NB4 (cell line): ENCODE results near the gene CHCHD1.

Source experiments
- DNase-seq: peaks from one replicate; pipeline ENCODE4 v3.0.0; 2010; ENCODE audit warnings: low read depth
- H3K4me3 ChIP-seq: one replicate; pipeline ENCODE4 v1.5.1; 2011; ENCODE audit warnings: mild to moderate bottlenecking, low read depth, low read length, moderate library complexity
- CTCF ChIP-seq: IDR thresholded peaks from one replicate; pipeline ENCODE4 v1.5.1; 2012; ENCODE audit warnings: low read depth, low read length
- MAX ChIP-seq: IDR thresholded peaks from 2 replicates; pipeline ENCODE4 v1.6.1; 2011; ENCODE audit warnings: low read depth, low read length
- MYC ChIP-seq: IDR thresholded peaks from 2 replicates; pipeline ENCODE4 v1.6.1; 2011; ENCODE audit warnings: low read depth, low read length
- POLR2A ChIP-seq: IDR thresholded peaks from 2 replicates; pipeline ENCODE4 v1.6.1; 2011; ENCODE audit warnings: mild to moderate bottlenecking; ENCODE audit not compliant: insufficient read length; ENCODE audit errors: extremely low read depth

The CHCHD1 gene

GRCh38 chr10:73756183-73756582 lies 25.7 kb upstream of the CHCHD1 start:
- H3K4me3 ChIP-seq: no peak overlapping the region
- no peak for DNase-seq
- TF ChIP-seq MAX (no peak), CTCF (no peak), POLR2A (no peak), MYC (no peak)

GRCh38 chr10:73758704-73759511 lies 22.9 kb upstream of the CHCHD1 start:
- no peak for DNase-seq
- TF ChIP-seq CTCF (no peak), MYC (no peak), MAX (no peak), POLR2A (no peak)
- no peak overlapping the region for H3K4me3 ChIP-seq

GRCh38 chr10:73759512-73760115 lies 22.2 kb upstream of the CHCHD1 start:
- TF ChIP-seq MYC: no peak
- no peak for TF ChIP-seq CTCF
- TF ChIP-seq POLR2A: no peak
- no peak for TF ChIP-seq MAX
- H3K4me3 ChIP-seq: no peak overlapping the region
- DNase-seq: no peak

- no peak for DNase-seq
- no peak overlapping the region for H3K4me3 ChIP-seq
- no peak for TF ChIP-seq MYC
- no peak for TF ChIP-seq POLR2A
- TF ChIP-seq CTCF: no peak
- TF ChIP-seq MAX: no peak
These were observed 20.1 kb upstream of the CHCHD1 start for GRCh38 chr10:73761781-73762180.

- TF ChIP-seq POLR2A (no peak), CTCF (no peak), MYC (no peak), MAX (no peak)
- no peak overlapping the region for H3K4me3 ChIP-seq
- no peak for DNase-seq
These were observed 18.9 kb upstream of the CHCHD1 start for GRCh38 chr10:73762915-73763314.
